ENCODE results near the gene TAS1R2.

DNA sequence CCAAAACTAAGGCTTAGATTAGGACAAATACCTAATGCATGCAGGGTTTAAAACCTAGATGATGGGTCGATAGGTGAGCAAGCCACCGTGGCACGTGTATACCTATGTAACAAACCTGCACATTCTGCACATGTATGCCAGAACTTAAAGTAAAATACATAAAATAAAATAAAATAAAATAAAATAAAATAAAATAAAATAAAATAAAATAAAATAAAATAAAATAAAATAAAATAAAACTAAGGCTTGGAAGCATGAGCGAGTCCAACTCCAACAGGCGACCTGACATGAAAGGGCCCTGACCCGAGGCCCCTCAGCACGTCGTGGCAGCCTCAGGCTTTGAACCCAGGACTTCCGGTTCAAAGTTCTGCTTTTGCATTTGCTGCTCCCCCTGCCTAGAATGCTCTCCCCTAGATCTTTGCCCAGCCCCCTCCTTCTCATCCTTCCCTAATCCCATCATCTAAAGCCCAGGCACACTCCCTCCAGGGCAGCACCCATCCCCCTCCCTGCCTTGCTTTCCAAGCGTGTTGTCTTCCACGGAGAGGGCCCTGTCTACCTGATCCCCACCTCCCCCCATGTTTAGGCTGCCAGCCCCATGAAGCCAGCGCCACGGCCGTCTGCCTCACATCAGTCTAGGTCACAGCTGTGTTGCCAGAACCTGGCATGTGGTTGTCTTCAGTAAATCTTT lies 64.3 kb downstream of the TAS1R2 start:
- TF ChIP-seq, protein P1, sequence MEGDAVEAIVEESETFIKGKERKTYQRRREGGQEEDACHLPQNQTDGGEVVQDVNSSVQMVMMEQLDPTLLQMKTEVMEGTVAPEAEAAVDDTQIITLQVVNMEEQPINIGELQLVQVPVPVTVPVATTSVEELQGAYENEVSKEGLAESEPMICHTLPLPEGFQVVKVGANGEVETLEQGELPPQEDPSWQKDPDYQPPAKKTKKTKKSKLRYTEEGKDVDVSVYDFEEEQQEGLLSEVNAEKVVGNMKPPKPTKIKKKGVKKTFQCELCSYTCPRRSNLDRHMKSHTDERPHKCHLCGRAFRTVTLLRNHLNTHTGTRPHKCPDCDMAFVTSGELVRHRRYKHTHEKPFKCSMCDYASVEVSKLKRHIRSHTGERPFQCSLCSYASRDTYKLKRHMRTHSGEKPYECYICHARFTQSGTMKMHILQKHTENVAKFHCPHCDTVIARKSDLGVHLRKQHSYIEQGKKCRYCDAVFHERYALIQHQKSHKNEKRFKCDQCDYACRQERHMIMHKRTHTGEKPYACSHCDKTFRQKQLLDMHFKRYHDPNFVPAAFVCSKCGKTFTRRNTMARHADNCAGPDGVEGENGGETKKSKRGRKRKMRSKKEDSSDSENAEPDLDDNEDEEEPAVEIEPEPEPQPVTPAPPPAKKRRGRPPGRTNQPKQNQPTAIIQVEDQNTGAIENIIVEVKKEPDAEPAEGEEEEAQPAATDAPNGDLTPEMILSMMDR (IDR thresholded peaks at IDR 0.05), result no peak
- no peak for TF ChIP-seq POLR2A (IDR thresholded peaks at IDR 0.05)
